ENCODE measurements around the gene SLC35E4.
"Not testable (repeated sequence)": the region's sequence is repeated elsewhere in the genome, so short reads cannot be mapped to it uniquely, and the experiment has no call there.

Gene SLC35E4

DNA sequence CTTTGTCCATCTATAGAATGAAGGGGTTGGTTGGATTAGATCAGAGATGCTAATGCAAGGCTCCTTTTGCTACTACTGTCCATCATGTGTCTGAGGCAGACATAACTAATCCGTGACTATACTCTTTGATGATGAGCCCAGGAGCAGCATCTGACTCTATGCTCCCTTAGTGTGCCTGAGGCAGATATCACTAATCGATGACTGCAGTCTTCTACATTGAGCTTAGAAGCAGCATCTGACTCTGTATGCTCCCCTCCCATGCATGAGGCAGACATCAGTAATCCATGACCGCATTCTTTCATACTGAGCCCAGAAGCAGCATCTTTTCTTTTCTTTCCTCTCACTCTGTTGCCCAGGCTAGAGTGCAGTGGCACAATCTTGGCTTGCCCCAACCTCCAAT lies 24.4 kb upstream of the SLC35E4 start:
- no peak for DNase-seq (ENCODE audit: low read depth, low spot score)

DNA sequence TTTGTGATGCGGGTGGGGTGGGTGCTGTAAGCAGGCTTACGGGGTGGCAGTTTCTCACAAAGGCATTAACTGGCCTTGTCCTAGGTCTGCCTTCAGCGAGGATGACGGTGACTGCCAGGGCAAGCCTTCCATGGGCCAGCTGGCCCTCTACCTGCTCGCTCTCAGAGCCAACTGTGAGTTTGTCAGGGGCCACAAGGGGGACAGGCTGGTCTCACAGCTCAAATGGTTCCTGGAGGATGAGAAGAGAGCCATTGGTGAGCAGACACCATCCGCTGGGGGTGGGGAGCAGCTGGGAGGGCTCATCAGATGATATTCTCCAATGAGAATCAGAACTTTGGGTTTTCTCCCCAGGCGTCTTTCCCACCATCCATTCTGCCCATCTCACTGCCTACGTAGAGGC lies 22.8 kb upstream of the SLC35E4 start:
- DNase-seq (ENCODE audit: low read depth, low spot score) = no peak

DNA sequence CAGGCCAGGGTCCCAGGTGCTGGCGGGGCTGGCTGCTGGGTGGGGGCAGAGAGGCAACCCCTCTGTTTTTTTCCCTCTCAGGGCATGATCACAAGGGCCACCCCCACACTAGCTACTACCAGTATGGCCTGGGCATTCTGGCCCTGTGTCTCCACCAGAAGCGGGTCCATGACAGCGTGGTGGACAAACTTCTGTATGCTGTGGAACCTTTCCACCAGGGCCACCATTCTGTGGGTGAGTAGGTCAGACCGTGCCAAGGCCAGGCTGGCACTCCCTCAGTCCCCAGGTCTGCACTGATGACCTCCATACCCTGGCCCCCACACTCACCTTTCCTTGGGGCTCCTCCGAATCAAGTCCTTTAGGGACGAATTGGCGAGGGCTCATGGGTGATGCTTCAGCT lies 21.3 kb upstream of the SLC35E4 start:
- no peak for DNase-seq (ENCODE audit: low read depth, low spot score)

DNA sequence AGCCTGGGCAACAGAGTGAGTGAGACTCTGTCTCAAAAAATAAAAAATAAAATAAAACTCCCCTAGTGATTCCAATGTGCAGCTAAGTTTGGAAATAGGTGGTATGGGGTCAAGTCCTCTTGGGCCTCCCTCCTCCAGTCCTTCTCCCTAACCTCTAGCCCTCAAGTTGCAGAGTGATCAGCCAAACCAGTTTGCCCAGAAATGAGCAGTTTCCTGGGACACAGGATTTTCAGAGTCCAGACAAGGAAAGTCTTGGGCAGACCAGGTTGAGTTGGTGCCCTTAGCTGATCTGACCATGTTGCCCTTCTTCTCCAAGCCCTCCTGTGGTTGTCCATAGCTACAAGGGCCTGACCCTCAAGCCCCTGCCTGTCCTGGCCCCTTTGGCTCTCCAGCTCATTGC lies 20.7 kb upstream of the SLC35E4 start:
- no peak for DNase-seq (ENCODE audit: low read depth, low spot score)

DNA sequence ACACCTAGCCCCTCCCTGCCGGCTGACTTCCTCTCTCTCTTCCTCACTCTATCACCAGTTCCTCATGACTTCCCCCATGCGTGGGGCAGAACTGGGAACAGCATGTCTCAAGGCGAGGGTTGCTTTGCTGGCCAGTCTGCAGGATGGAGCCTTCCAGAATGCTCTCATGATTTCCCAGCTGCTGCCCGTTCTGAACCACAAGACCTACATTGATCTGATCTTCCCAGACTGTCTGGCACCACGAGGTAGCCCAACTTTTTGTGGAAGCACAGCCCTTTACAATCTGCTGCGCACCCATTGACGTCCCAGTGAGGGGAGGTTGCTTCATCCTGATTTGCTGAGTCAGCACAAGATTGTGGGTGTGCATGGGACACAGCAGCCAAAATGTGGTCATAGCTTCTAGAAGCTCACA lies 20.0 kb upstream of the SLC35E4 start:
- no peak for DNase-seq (ENCODE audit: low read depth, low spot score)

DNA sequence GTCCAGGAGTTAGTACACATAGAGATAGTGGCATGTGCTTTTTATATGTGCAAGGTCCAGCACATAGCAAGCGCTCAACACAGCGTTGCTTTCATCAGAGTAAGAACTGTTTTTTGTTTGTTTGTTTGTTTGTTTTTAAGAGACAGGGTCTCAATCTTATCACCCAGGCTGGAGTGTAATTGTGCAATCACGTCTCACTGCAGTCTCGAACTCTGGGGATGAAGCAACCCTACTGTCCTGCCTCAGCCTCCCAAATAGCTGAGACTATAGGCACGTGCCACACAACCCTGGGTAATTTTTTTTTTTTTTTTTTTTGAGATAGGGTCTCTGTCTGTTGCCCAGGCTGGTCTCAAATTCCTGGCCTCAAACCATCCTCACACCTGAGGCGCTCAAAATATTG lies 17.8 kb upstream of the SLC35E4 start:
- no peak for DNase-seq (ENCODE audit: low read depth, low spot score)

DNA sequence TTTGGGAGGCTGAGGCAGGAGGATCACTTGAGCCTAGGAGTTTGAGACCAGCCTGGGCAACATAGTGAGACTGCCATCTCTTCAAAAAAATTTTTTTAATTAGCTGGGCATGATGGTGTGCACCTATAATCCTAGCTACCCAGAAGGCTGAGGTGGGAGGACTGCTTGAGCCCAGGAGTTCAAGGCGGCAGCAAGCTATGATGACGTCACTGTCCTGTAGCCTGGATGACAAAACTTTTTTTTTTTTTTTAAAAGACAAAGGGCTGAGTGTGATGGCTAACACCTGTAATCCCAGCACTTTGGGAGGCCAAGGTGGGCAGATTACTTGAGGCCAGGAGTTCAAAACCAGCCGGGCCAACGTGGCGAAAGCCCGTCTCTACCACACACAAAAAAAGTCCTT lies 15.7 kb upstream of the SLC35E4 start:
- not testable (repeated sequence) for DNase-seq (ENCODE audit: low read depth, low spot score)

DNA sequence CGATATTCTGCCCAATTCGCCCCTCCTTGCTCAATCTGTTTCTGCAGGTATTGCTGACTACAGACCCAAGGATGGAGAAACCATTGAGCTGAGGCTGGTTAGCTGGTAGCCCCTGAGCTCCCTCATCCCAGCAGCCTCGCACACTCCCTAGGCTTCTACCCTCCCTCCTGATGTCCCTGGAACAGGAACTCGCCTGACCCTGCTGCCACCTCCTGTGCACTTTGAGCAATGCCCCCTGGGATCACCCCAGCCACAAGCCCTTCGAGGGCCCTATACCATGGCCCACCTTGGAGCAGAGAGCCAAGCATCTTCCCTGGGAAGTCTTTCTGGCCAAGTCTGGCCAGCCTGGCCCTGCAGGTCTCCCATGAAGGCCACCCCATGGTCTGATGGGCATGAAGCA lies 9.2 kb upstream of the SLC35E4 start:
- no peak for DNase-seq (ENCODE audit: low read depth, low spot score)

DNA sequence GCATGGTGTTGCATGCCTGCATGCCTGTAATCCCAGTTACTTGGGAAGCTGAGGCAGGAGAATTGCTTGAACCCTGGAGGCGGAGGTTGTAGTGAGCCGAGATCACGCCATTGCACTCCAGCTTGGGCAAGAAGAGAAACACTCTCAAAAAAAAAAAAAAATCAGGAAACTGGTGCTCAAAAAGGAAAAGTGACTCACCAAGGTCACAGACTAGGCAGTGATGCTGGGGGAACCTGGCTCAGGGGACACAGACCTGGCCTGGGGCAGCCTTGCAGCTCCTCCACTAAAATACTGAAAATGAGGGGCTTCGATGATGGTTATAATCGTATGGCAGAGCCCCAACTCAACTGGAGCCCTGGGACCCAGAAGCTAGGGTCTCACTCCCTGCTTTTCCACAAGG lies 8.1 kb upstream of the SLC35E4 start:
- no peak for DNase-seq (ENCODE audit: low read depth, low spot score)

DNA sequence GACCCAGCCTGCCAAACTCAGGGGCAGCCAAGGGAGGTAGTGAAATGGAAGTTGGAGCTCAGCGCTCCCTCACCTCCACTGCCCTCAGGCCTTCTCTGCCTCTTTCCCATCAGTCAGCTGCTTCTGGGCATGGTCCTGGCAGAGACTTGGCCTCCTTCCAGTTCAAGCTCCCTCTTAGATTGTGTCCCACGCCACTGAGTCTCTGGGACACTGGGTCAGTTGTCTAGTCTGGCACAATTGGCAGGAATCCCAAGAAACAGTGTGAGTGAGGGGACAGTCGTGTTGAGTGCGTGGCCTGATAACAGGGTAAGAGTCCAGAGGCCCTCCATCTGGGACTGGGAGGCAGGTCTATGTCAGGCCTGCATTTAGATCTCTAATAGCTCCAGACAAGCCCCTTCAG lies 7.1 kb upstream of the SLC35E4 start:
- DNase-seq (ENCODE audit: low read depth, low spot score) = no peak

DNA sequence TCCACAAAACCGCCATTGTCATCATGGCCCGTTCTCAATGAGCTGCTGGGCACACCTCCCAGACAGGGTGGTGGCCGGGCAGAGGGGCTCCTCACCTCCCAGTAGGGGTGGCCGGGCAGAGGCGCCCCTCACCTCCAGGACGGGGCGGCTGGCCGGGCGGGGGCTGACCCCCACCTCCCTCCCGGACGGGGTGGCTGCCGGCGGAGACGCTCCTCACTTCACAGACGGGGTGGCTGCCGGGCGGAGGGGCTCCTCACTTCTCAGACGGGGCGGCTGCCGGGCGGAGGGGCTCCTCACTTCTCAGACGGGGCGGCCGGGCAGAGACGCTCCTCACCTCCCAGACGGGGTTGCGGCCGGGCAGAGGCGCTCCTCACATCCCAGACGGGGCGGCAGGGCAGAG lies 4.1 kb upstream of the SLC35E4 start:
- not testable (repeated sequence) for DNase-seq (ENCODE audit: low read depth, low spot score)

DNA sequence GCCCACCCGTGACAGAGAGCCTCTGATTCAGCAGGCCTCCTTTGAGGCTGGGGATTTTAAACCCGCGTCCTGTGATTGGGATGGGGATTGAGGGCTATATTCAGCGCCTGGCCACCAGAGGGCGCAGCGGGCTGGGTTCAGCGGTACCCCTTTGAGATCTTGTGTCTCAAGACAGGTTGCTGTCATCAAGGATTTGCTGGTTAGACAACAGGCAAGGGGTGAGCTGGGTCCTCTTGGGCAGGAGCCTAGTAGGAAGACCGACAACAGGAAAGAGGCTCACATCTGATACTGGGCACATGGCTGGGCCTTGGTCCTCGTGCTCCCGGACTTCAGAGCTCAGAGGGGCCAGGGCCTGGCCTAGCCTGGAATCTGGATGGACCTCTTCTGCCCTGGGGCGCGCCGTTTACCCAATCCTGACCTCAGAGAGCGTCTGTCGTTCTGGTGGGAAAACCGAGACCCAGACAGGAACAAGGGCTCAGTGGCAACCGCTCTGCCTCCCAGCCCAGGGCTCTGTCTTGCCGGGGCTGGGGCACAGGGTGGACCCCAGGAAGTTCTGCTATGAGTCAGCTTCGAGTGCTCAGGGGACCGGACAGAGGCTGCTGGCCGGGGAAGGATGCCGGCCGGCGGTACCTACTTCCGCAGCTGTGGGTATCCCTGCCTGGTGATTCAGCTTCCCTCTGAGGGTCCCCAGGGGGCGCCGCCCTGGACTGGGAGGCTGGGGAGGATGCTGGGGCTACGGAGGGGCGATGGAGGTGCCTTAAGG lies 929 bp upstream of the SLC35E4 start:
- DNase-seq (ENCODE audit: low read depth, low spot score) = peak; percentile 92

DNA sequence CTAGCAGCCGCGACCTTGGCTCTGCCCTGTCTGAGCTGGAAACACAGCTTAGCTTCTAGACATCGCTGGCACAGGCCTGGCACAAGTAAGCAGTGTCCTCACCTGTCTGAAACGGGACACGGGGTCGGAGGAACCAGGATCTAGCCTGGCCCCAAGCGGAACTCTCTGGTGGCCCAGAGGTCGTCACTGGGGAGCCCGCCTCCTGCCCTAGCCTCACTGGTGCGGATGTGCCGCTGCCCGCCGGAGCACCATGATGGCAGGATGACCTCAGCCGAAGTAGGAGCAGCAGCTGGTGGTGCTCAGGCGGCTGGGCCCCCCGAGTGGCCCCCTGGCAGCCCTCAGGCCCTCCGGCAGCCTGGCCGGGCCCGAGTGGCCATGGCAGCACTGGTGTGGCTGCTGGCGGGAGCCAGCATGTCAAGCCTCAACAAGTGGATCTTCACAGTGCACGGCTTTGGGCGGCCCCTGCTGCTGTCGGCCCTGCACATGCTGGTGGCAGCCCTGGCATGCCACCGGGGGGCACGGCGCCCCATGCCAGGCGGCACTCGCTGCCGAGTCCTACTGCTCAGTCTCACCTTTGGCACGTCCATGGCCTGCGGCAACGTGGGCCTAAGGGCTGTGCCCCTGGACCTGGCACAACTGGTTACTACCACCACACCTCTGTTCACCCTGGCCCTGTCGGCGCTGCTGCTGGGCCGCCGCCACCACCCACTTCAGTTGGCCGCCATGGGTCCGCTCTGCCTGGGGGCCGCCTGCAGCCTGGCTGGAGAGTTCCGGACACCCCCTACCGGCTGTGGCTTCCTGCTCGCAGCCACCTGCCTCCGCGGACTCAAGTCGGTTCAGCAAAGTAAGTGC lies 871 bp downstream of the SLC35E4 start:
- peak; percentile 48 for DNase-seq (ENCODE audit: low read depth, low spot score)

DNA sequence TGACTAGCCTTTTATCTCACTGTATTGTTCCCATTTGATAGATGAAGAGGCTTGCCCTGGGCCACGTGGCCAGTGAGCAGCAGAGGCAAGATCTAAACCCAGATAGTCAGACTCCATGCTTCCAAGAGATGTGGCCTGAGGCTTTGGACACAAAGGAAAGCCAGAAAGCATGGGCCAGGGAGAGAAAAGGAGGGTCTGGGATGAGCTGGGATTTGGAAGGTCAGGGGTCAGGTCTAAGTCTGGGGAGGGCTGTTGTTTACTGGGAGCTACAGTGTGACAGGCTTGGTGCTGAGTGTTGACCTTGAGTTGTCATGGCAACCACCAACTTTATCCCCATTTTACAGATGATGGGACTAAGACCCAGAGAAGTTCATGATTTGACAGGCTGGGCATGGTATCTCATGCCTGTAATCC lies 2.1 kb downstream of the SLC35E4 start:
- no peak for DNase-seq (ENCODE audit: low read depth, low spot score)

DNA sequence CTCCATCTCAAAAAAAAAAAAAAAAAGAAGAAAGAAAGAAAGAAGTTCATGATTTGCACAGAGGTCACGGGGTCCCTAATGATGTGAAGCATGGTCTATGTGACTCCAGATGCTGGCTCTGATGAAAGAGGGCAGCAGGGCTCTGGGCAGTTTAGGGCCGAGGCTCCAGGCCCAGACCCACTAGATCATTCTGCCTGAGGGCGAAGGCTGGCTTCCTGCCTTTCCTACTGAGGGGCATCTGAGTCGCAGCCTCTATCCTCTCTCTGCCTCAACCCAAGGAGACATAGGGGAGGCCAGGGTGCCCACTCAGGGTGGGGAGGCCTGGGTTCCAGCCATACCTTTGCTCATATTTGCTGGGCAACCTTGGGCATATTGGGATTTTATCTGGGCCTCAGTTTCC lies 4.8 kb downstream of the SLC35E4 start:
- no peak for DNase-seq (ENCODE audit: low read depth, low spot score)

DNA sequence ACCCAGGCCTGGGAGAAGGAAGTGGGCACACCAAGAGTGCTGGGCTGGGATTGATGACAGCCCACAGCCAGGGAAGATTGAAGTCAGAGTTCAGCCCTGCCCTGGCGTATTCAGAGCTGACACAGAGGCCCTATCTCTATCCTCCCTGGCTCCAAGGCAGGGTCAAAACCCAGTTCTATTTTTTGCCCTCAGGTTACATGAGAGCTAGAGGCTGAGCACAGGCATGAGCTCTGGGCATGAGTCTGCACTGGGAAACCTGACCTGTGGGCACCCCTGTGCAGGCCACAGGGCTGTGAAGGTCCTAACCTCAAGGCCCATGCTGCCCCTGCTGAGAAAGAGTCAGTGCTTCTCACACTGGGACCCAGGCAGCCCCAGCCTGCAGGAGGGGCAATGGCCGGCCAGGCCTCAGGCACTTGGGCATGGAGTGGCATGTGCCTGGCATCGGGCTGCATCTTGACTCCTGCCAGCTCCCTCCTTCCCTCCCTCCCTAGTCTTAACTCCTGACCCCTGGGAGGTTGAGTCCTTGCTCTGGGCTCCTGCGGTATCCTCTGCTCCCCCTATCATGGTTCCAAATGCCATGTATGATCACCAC lies 5.4 kb downstream of the SLC35E4 start:
- no peak for DNase-seq (ENCODE audit: low read depth, low spot score)

DNA sequence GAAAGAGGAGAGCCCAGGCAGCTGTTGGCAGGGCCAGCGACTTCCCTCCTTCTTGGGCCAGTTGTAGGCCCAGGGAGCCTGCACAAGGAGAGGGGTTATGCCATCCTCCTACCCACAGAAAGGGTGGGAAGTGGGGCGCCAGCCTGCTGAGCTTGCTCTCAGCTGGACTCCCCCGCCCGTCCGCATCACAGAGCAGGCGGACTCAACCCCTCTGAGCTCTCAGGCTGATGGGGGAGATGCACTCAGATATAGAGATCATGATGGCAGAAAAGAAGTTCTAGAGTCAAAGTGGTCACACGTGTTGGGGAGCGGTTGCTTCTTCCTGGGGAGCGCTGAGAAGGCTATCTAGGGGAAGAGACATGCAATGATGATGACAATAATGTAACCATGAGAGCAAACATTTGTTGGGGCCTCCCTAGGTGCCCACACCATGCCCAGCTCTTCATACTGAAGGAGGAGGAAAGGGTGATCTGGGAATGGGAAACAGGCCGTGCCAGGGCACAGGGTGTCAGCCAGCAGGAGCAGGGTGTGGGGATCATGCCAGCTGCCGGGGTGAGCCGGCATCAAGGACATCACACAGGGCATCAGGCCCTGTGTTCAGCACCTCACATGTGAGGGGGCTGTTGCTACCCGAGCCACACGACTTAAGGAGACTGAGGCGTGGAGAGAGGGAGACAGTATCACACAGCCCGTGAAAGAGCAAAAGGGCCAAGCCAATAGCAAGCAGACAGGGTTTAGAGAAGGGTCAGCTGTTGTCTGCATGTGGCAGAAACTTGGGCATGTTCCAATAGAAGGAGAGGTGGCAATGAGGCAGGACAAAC lies 7.7 kb downstream of the SLC35E4 start:
- DNase-seq (ENCODE audit: low read depth, low spot score) = no peak

DNA sequence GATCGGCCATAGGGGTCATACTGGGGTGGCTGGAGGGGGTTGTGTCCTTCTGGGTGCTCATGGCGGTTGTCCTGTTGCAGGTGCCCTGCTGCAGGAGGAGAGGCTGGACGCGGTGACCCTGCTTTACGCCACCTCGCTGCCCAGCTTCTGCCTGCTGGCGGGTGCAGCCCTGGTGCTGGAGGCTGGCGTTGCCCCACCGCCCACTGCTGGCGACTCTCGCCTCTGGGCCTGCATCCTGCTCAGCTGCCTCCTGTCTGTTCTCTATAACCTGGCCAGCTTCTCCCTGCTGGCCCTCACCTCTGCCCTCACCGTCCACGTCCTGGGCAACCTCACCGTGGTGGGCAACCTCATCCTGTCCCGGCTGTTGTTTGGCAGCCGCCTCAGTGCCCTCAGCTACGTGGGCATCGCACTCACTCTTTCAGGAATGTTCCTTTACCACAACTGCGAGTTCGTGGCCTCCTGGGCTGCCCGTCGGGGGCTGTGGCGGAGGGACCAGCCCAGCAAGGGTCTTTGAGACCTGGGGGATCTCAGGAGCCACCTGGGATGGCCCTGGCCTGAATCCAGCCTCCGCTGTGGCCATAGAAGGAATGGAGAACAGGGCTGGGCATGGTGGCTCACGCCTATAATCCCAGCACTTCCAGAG lies 11.1 kb downstream of the SLC35E4 start:
- DNase-seq (ENCODE audit: low read depth, low spot score) = no peak

DNA sequence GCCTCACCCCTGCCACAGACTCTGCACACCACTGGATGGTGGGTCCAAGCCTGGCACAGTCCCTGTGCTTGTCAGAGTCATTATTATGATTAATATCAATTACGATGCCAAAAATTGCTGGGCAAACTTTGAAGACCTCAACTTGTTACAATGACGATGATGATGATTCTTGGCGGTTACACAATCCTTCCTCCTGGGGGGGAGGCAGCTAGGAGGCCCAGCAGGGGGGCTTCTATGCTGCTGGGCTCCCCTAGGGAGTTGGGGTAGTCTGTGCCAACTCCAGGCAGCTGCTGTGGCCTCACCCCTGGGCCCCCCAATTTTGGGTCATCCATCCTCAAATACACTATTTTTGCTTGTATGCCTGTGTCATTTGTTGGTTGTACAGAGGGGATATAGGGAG lies 12.0 kb downstream of the SLC35E4 start:
- DNase-seq (ENCODE audit: low read depth, low spot score) = no peak

DNA sequence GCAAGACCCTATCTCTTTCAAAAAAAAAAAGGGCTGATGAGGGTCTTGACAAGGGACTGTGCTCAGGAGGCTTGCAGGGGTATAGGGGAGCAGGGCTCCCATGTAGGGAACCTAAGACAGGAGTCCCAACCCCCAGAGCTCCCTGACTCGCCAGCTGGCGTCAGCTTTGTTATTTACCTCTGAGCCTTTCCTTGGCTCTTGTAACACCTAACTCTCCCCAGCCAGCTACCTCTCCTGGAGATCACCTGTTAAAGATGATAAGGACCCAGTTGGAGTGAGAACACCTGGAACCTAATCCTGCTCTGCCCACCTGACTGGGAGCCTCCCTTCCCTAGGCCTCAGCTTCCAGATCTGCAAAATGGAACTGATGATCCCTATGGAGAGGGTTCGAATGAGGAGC lies 13.2 kb downstream of the SLC35E4 start:
- DNase-seq (ENCODE audit: low read depth, low spot score) = no peak

DNA sequence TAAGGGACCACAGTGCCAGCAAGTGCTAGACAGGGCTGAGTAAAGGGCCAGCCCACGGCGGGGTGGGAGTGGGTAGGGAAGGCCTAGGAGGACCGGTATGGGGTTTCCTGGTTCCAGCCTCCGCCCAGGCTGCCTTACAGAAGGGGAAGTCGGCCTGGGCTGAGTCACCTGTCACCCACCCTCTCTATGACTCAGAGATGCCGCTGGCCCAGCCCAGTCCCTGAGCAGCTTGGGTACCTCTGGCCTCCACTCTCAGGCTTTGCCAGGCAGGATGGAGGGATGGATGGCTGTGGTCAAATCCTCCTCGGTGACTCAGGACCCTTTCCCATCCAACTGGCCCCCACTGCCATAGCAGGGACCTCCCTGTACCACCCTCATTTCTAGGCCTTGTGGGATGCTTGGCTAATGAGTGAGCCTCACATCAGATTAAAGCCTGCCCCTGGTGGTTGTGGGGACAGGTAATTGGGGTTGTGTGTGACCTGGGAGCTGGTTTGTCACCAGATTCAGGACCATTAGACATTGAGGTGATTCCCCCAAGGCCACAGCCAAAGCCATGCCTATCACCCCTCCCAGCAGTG lies 13.9 kb downstream of the SLC35E4 start:
- peak; percentile 94 for DNase-seq (ENCODE audit: low read depth, low spot score)

All from astrocyte of the hippocampus (primary cell).